NB4 (cell line): ENCODE data around the gene TPM4.

ENCODE experiments used
- DNase-seq: peaks from one replicate; pipeline ENCODE4 v3.0.0; 2010; ENCODE audit warnings: low read depth
- H3K4me3 ChIP-seq: one replicate; pipeline ENCODE4 v1.5.1; 2011; ENCODE audit warnings: mild to moderate bottlenecking, low read depth, low read length, moderate library complexity
- MYC ChIP-seq: IDR thresholded peaks from 2 replicates; pipeline ENCODE4 v1.6.1; 2011; ENCODE audit warnings: low read depth, low read length
- POLR2A ChIP-seq: IDR thresholded peaks from 2 replicates; pipeline ENCODE4 v1.6.1; 2011; ENCODE audit warnings: mild to moderate bottlenecking; ENCODE audit not compliant: insufficient read length; ENCODE audit errors: extremely low read depth
- TF ChIP-seq, protein P1 (sequence below): IDR thresholded peaks from 2 replicates; pipeline ENCODE4 v1.6.1; 2011; ENCODE audit warnings: low read depth, low read length
- TF ChIP-seq, protein P2 (sequence below): IDR thresholded peaks from one replicate; pipeline ENCODE4 v1.5.1; 2012; ENCODE audit warnings: low read depth, low read length

The TPM4 gene

DNA sequence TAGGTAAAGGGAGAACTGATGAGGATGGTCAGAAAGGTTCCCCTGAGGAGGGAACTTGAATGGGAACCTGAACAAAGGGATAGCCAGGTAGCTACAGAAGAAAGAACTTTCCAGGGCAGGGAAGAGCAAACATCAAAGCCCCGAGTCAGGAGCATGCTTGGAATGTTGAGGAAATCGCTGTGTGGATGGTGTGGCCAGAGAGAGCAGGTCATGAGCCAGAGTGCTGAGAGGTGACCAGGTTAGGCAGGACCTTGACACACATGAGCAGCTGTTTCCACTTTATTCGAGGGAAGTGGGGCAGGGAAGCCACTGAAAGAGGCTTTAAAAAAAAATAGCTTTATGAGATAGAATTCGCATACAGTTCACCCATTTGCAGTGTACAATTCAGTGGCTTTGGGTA lies 39.8 kb downstream of the TPM4 start:
- DNase-seq = no peak
- TF ChIP-seq MYC = no peak
- H3K4me3 ChIP-seq = peak overlapping the region; percentile 47

DNA sequence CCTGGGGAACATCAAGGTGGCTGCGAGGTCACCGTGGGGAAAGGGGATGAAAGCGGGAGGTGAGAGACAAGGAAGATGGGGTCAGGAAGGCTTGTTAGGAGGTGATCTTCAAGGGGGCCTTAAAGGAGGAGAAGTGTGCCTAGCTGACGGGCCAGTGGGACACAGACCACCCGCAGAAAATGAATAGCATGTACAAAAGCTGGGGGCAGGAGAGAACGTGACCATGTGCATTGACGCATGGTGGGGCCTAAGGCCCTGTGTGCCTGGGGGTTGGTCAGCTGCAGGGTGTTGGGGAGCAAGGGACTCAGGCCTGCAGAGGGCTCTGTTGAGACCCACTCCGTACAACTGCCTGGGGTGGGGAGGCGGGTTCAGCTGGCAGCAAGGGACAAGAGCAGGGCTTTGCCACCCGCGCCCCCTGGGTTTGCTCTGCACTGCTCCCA lies 41.3 kb downstream of the TPM4 start:
- DNase-seq = peak; percentile 86
- TF ChIP-seq MYC = peak; percentile 92
- TF ChIP-seq, protein P1, sequence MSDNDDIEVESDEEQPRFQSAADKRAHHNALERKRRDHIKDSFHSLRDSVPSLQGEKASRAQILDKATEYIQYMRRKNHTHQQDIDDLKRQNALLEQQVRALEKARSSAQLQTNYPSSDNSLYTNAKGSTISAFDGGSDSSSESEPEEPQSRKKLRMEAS = peak; percentile 93
- TF ChIP-seq, protein P2, sequence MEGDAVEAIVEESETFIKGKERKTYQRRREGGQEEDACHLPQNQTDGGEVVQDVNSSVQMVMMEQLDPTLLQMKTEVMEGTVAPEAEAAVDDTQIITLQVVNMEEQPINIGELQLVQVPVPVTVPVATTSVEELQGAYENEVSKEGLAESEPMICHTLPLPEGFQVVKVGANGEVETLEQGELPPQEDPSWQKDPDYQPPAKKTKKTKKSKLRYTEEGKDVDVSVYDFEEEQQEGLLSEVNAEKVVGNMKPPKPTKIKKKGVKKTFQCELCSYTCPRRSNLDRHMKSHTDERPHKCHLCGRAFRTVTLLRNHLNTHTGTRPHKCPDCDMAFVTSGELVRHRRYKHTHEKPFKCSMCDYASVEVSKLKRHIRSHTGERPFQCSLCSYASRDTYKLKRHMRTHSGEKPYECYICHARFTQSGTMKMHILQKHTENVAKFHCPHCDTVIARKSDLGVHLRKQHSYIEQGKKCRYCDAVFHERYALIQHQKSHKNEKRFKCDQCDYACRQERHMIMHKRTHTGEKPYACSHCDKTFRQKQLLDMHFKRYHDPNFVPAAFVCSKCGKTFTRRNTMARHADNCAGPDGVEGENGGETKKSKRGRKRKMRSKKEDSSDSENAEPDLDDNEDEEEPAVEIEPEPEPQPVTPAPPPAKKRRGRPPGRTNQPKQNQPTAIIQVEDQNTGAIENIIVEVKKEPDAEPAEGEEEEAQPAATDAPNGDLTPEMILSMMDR = peak; percentile 32
- TF ChIP-seq POLR2A = no peak
- H3K4me3 ChIP-seq = peak overlapping the region; percentile 44

DNA sequence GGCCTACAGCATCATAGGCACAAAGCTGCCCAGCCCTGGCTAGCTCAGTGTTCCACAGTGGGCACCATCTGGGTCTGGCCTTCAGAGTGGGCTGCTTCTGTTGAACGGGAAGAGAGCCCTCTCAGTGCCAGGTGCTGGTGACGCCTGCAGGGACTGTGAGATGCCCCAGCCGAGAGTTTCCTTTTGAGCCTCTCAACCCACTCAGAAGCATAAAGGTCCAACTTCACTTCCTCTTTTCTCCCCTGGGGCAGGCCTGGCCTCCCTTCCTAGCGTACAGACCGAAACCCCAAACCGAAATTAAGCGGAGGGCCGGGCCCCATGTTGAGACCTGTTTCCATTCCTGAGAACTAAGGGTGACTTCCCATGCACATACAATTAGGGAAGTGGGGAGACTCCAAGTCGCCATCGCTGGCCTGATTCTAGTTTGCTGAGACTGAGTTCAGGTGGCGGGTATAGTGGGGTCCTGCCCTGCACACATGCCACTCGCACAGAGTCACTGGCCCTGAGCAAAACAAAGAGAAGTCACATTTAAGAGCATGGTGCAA lies 42.3 kb downstream of the TPM4 start:
- peak overlapping the region; percentile 44 for H3K4me3 ChIP-seq
- peak; percentile 97 for DNase-seq

DNA sequence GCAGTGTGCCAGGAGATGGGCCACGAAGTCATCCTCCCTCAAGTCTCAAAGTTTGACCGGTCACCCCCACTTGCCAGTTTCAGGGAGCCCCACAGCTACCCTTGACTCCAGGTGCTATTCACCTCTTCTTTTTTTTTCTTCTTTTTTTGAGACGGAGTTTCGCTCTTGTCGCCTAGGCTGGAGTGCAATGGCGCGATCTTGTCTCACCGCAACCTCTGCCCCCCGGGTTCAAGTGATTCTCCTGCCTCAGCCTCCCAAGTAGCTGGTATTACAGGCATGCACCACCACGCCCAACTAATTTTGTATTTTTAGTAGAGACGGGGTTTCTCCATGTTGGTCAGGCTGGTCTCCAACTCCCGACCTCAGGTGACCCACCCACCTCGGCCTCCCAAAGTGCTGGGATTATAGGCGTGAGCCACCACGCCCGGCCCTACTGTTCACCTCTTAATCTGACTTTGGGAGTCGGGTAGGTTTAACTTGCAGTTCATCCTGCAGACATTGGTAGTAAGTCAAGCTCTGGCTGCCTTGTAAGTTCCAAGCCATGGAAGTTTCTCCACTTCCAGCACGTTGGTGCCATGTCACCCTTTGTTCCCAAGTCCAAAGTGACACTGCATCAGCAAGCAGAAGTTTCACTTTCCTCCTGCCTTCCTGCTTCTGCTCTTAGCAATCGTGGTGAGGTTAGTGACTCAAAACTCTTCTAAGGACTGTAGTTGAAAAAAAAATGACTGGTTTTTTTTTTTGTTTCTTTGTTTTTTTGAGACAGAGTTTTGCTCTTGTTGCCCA lies 43.0 kb downstream of the TPM4 start:
- DNase-seq = peak; percentile 72
- H3K4me3 ChIP-seq = peak overlapping the region; percentile 21

More for the DNA sequence above, 42.3 kb downstream of the TPM4 start:
- TF ChIP-seq POLR2A = no peak
- peak; percentile 51 for TF ChIP-seq MYC
- TF ChIP-seq, protein P1 = peak; percentile 53

DNA sequence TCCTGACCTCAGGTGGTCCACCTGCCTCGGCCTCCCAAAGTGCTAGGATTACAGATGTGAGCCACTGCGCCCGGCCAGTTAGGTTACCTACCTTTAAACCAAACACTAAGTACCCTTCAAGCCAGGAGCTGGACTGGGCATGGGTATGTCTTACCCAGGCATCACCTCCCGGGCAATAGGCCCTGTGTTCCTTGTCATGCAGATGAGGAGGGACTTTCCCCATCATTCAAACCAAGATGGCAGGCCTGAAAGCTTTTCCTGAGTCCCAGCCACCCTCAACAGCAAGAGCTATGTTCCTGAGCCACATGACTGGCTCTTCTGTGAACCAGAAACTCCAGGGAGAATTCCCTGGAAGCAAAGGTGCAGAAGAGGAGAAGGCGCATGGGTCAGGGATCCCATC lies 44.8 kb downstream of the TPM4 start:
- no peak for DNase-seq
- TF ChIP-seq, protein P2 = no peak
- TF ChIP-seq POLR2A = no peak
- no peak for TF ChIP-seq MYC
- TF ChIP-seq, protein P1 = no peak
- H3K4me3 ChIP-seq = no peak overlapping the region

DNA sequence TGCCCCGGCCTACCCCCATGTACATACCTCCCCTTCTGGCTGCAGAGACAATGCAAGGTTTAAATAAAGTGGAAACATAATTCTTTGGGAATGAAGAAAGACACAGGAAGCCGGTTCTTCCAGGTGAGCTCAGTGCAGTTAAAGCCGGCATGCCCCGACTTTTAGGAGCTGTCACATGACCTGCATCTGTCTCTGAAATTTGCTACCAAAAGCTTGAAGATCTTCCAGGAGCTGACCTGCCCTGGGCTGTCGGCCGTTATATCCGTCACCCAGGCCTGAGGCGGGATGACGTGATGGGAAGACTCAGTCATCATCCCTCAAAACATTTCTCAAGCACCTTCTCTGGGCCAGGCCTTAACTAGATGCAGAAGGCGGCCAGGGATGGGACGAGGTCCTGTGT lies 45.7 kb downstream of the TPM4 start:
- DNase-seq = no peak
- no peak for TF ChIP-seq POLR2A
- TF ChIP-seq, protein P2 = no peak
- TF ChIP-seq, protein P1 = no peak
- TF ChIP-seq MYC = no peak
- H3K4me3 ChIP-seq = no peak overlapping the region

DNA sequence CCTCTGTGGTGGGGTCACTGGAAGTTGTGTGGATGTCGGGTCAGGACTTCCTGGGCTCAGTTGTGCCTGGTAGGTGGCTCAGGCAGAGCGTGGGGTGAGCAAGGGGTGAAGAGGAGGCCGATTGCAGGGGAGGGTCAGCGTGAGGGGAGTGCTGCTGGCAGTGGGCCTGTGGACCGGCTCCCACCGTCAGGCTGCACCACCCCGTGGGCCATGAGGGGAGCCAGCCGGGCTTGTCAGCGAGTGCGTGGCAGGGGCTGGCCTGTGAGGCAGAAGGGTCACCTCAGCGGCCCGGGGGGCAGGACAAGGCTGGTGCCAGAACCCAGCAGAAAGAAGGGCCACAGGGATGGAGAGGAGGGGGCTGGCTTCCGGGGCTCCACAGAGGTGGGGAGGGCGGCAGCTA lies 48.7 kb downstream of the TPM4 start:
- no peak for DNase-seq
- no peak for TF ChIP-seq POLR2A
- TF ChIP-seq MYC = no peak
- TF ChIP-seq, protein P1 = no peak
- TF ChIP-seq, protein P2 = no peak
- H3K4me3 ChIP-seq = no peak overlapping the region
